Left ventricle myocardium inferior (tissue), 1 donor: ENCODE data around the gene CCDC116. TPM values are rescaled to one million over a fixed set of nuclear protein-coding genes. Genes with fewer than 3 reads are reported as not detected.

Source experiments
- DNase-seq: peaks from one replicate; pipeline ENCODE4 v3.0.0-alpha.2; 2020
- H3K27ac ChIP-seq: fragments of 200-600 bp; replicated peaks from 2 replicates; pipeline ENCODE4 v1.8.0; 2021
- H3K27me3 ChIP-seq: fragments of 200-600 bp; 2 replicates; pipeline ENCODE4 v1.8.0; 2021; ENCODE audit warnings: low read depth
- H3K36me3 ChIP-seq: fragments of 200-600 bp; 2 replicates; pipeline ENCODE4 v1.8.0; 2021
- H3K4me1 ChIP-seq: fragments of 200-600 bp; 2 replicates; pipeline ENCODE4 v1.8.0; 2021
- H3K4me3 ChIP-seq: fragments of 200-600 bp; 2 replicates; pipeline ENCODE4 v1.8.0; 2021; ENCODE audit warnings: mild to moderate bottlenecking, moderate library complexity
- H3K9me3 ChIP-seq: fragments of 200-600 bp; replicated peaks from 2 replicates; pipeline ENCODE4 v1.8.0; 2021
- CTCF ChIP-seq: fragments of 200-600 bp; IDR thresholded peaks from 2 replicates; pipeline ENCODE4 v1.8.0; 2021; ENCODE audit warnings: antibody characterized with exemption, mild to moderate bottlenecking, borderline replicate concordance
- intact Hi-C: fragments of 100-400 bp; cut with micrococcal nuclease; formaldehyde crosslinking; loops from one replicate; pipeline ENCODE4 v1.11.0; 2022
- total RNA-seq: library from RNA; stranded (reverse); fragmentation: NEBNext Ultra II Directional; extraction: Animal tissue kit (Norgen Biotek cat#: 25700); gene quantifications from one replicate; pipeline ENCODE4 v1.2.1, GENCODE V29; 2021
- donor health status: DM: no; HTN: yes; CAD: no; lungs with severe emphysema.

The CCDC116 gene
- total RNA-seq, 1 donor from 2014 or later, result 0.11 TPM

- intact Hi-C loops, result loop anchor here (10.0 kb wide), 1 partner anchor 48 kb away; no protein-coding TSS in a partner anchor
- H3K36me3 ChIP-seq, result no peaks in the 10 kb centered on the region
- no peaks in the 10 kb centered on the region for H3K9me3 ChIP-seq
- no peak for TF ChIP-seq CTCF
- peak overlapping the region; percentile 56 for H3K27ac ChIP-seq
- H3K4me3 ChIP-seq, result no peak overlapping the region
- no peaks in the 10 kb centered on the region for H3K27me3 ChIP-seq
- peaks cover 69% of the 10 kb centered on the region for H3K4me1 ChIP-seq
- no peak for DNase-seq
Observed at GRCh38 chr22:21622919-21623647, 9.5 kb upstream of the CCDC116 start.

GRCh38 chr22:21623648-21623970 lies 9.0 kb upstream of the CCDC116 start:
- H3K9me3 ChIP-seq, result no peaks in the 10 kb centered on the region
- H3K4me1 ChIP-seq, result peaks cover 71% of the 10 kb centered on the region
- H3K36me3 ChIP-seq, result no peaks in the 10 kb centered on the region
- DNase-seq, result no peak
- intact Hi-C loops, result loop anchor here (10.0 kb wide), 1 partner anchor 49 kb away; no protein-coding TSS in a partner anchor
- H3K4me3 ChIP-seq, result no peak overlapping the region
- H3K27me3 ChIP-seq, result no peaks in the 10 kb centered on the region
- peak overlapping the region; percentile 56 for H3K27ac ChIP-seq
- no peak for TF ChIP-seq CTCF

GRCh38 chr22:21624120-21624879 lies 8.3 kb upstream of the CCDC116 start:
- Histone ChIP-seq H3K9me3 (no peaks in the 10 kb centered on the region), H3K27ac (peak overlapping the region; percentile 56), H3K36me3 (no peaks in the 10 kb centered on the region), H3K4me3 (no peak overlapping the region), H3K4me1 (peaks cover 78% of the 10 kb centered on the region), H3K27me3 (no peaks in the 10 kb centered on the region)
- intact Hi-C loops, result loop anchor here (10.0 kb wide), 1 partner anchor 49 kb away; no protein-coding TSS in a partner anchor
- DNase-seq, result peak; percentile 52
- TF ChIP-seq CTCF, result peak; percentile 38

- Histone ChIP-seq H3K27ac (peak overlapping the region; percentile 56), H3K27me3 (no peaks in the 10 kb centered on the region), H3K4me1 (peaks cover 78% of the 10 kb centered on the region), H3K36me3 (no peaks in the 10 kb centered on the region), H3K9me3 (no peaks in the 10 kb centered on the region), H3K4me3 (no peak overlapping the region)
- DNase-seq, result no peak
- no peak for TF ChIP-seq CTCF
- intact Hi-C loops, result loop anchor here (10.0 kb wide), 1 partner anchor 50 kb away; no protein-coding TSS in a partner anchor
Observed at GRCh38 chr22:21624880-21625791, 7.4 kb upstream of the CCDC116 start.
